ENCODE data around the gene CACNG6.

CACNG6 gene

GRCh38 chr19:53999694-54000093 is 8.3 kb downstream of the CACNG6 start:
- WGBS (ENCODE audit: insufficient coverage): 98% methylated on average over 5 of the region's 5 CpGs
- H3K27ac ChIP-seq (ENCODE audit: insufficient read depth in 1 of 2, low read depth in 1 of 2, low read length in 2 of 2, poor library complexity in 1 of 2, severe bottlenecking in 2 of 2): no peak overlapping the region
- H3K4me3 ChIP-seq (ENCODE audit: control insufficient read depth in 1 of 7, extremely low read depth in 1 of 7, insufficient read depth in 4 of 7, low read depth in 2 of 7, low read length in 6 of 7): no peak overlapping the region
- H3K27me3 ChIP-seq (replicated peaks in 2 of 5; ENCODE audit: control insufficient read depth in 4 of 5, insufficient read depth in 5 of 5, low read length in 4 of 5): peaks cover 2 to 41% (median 16%) of the 10 kb centered on the region in 5 experiments
- ChIA-PET POLR2A (no interaction called here), CTCF (no interaction called here)
- no peak for DNase-seq
- H3K4me1 ChIP-seq (ENCODE audit: control extremely low read depth in 1 of 4, control insufficient read depth in 4 of 4, insufficient read depth in 4 of 4, low read length in 3 of 4): no peaks in the 10 kb centered on the region
- H3K9me3 ChIP-seq (ENCODE audit: control extremely low read depth in 1 of 5, control insufficient read depth in 4 of 5, insufficient read depth in 2 of 5, low read depth in 1 of 5, low read length in 4 of 5): no peaks in the 10 kb centered on the region
- H3K36me3 ChIP-seq (ENCODE audit: control insufficient read depth in 4 of 4, insufficient read depth in 4 of 4, low read length in 3 of 4): no peaks in the 10 kb centered on the region

- ChIA-PET CTCF (interaction anchor here (1.2 kb wide), 1 partner anchor 22 kb away, joined by 3 read pairs; no protein-coding TSS in a partner anchor), POLR2A (no interaction called here)
- no peak overlapping the region for H3K27ac ChIP-seq (ENCODE audit: insufficient read depth in 1 of 2, low read depth in 1 of 2, low read length in 2 of 2, poor library complexity in 1 of 2, severe bottlenecking in 2 of 2)
- WGBS (ENCODE audit: insufficient coverage): no CpG with 5 or more reads among the region's 2 CpGs
- no peak for DNase-seq
- H3K9me3 ChIP-seq (ENCODE audit: control extremely low read depth in 1 of 5, control insufficient read depth in 4 of 5, insufficient read depth in 2 of 5, low read depth in 1 of 5, low read length in 4 of 5): no peaks in the 10 kb centered on the region
- no peaks in the 10 kb centered on the region for H3K36me3 ChIP-seq (ENCODE audit: control insufficient read depth in 4 of 4, insufficient read depth in 4 of 4, low read length in 3 of 4)
- H3K27me3 ChIP-seq (replicated peaks in 2 of 5; ENCODE audit: control insufficient read depth in 4 of 5, insufficient read depth in 5 of 5, low read length in 4 of 5): peaks cover 2 to 33% (median 13%) of the 10 kb centered on the region in 5 experiments
- no peaks in the 10 kb centered on the region for H3K4me1 ChIP-seq (ENCODE audit: control extremely low read depth in 1 of 4, control insufficient read depth in 4 of 4, insufficient read depth in 4 of 4, low read length in 3 of 4)
- no peak overlapping the region for H3K4me3 ChIP-seq (ENCODE audit: control insufficient read depth in 1 of 7, extremely low read depth in 1 of 7, insufficient read depth in 4 of 7, low read depth in 2 of 7, low read length in 6 of 7)
Observed at GRCh38 chr19:54001496-54001895, 10.1 kb downstream of the CACNG6 start.

GRCh38 chr19:54002495-54003315 is 11.3 kb downstream of the CACNG6 start:
- CTCF ChIA-PET: interaction anchor here (1.2 kb wide), 1 partner anchor 20 kb away, joined by 3 read pairs; no protein-coding TSS in a partner anchor
- H3K27me3 ChIP-seq (replicated peaks in 2 of 5; ENCODE audit: control insufficient read depth in 4 of 5, insufficient read depth in 5 of 5, low read length in 4 of 5): peaks cover 2 to 28% (median 11%) of the 10 kb centered on the region in 5 experiments
- DNase-seq: no peak
- no peak overlapping the region for H3K4me3 ChIP-seq (ENCODE audit: control insufficient read depth in 1 of 7, extremely low read depth in 1 of 7, insufficient read depth in 4 of 7, low read depth in 2 of 7, low read length in 6 of 7)
- no peaks in the 10 kb centered on the region for H3K9me3 ChIP-seq (ENCODE audit: control extremely low read depth in 1 of 5, control insufficient read depth in 4 of 5, insufficient read depth in 2 of 5, low read depth in 1 of 5, low read length in 4 of 5)
- 97% methylated on average over 4 of the region's 10 CpGs for WGBS (ENCODE audit: insufficient coverage)
- H3K27ac ChIP-seq (ENCODE audit: insufficient read depth in 1 of 2, low read depth in 1 of 2, low read length in 2 of 2, poor library complexity in 1 of 2, severe bottlenecking in 2 of 2): no peak overlapping the region
- POLR2A ChIA-PET: interaction anchor here (0.5 kb wide), 1 partner anchor 294 kb away, joined by 3 read pairs; no protein-coding TSS in a partner anchor
- no peaks in the 10 kb centered on the region for H3K4me1 ChIP-seq (ENCODE audit: control extremely low read depth in 1 of 4, control insufficient read depth in 4 of 4, insufficient read depth in 4 of 4, low read length in 3 of 4)
- no peaks in the 10 kb centered on the region for H3K36me3 ChIP-seq (ENCODE audit: control insufficient read depth in 4 of 4, insufficient read depth in 4 of 4, low read length in 3 of 4)

DNA sequence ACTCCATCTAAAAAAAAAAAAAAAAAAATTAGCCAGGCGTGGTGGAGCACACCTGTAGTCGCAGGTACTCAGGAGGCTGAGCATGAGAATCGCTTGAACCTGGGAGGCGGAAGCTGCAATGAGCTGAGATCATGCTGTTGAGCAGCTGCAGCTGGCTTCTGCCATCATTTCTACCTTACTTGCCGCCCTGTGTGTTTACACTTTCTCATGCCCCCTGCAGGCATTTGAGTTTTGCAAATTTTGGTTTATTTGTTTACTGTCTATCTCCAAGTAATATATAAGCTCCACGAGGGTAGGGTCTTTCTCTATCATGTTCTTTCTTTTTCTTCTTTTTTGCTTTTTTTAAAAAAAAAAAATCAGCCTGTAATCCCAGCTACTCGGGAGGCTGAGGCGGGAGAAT is 18.0 kb downstream of the CACNG6 start:
- Histone ChIP-seq H3K4me1 (ENCODE audit: control extremely low read depth in 1 of 4, control insufficient read depth in 4 of 4, insufficient read depth in 4 of 4, low read length in 3 of 4) (no peaks in the 10 kb centered on the region), H3K27ac (ENCODE audit: insufficient read depth in 1 of 2, low read depth in 1 of 2, low read length in 2 of 2, poor library complexity in 1 of 2, severe bottlenecking in 2 of 2) (no peak overlapping the region), H3K36me3 (ENCODE audit: control insufficient read depth in 4 of 4, insufficient read depth in 4 of 4, low read length in 3 of 4) (no peaks in the 10 kb centered on the region), H3K4me3 (ENCODE audit: control insufficient read depth in 1 of 7, extremely low read depth in 1 of 7, insufficient read depth in 4 of 7, low read depth in 2 of 7, low read length in 6 of 7) (no peak overlapping the region), H3K9me3 (ENCODE audit: control extremely low read depth in 1 of 5, control insufficient read depth in 4 of 5, insufficient read depth in 2 of 5, low read depth in 1 of 5, low read length in 4 of 5) (no peaks in the 10 kb centered on the region), H3K27me3 (replicated peaks in 2 of 5; ENCODE audit: control insufficient read depth in 4 of 5, insufficient read depth in 5 of 5, low read length in 4 of 5) (peaks cover 0 to 37% (median 4%) of the 10 kb centered on the region in 5 experiments)
- no peak for DNase-seq
- ChIA-PET CTCF (interaction anchor here (0.8 to 1.1 kb wide), 2 partner anchors 13 to 71 kb away, joined by 3 to 4 read pairs; no protein-coding TSS in a partner anchor), POLR2A (no interaction called here)
- WGBS (ENCODE audit: insufficient coverage): 97% methylated on average over 5 of the region's 8 CpGs

GRCh38 chr19:54010474-54010873 is 19.0 kb downstream of the CACNG6 start:
- ChIA-PET POLR2A (no interaction called here), CTCF (no interaction called here)
- Histone ChIP-seq H3K36me3 (ENCODE audit: control insufficient read depth in 4 of 4, insufficient read depth in 4 of 4, low read length in 3 of 4) (no peaks in the 10 kb centered on the region), H3K27me3 (replicated peaks in 2 of 5; ENCODE audit: control insufficient read depth in 4 of 5, insufficient read depth in 5 of 5, low read length in 4 of 5) (peaks cover 0 to 43% (median 4%) of the 10 kb centered on the region in 5 experiments), H3K4me1 (ENCODE audit: control extremely low read depth in 1 of 4, control insufficient read depth in 4 of 4, insufficient read depth in 4 of 4, low read length in 3 of 4) (no peaks in the 10 kb centered on the region), H3K9me3 (ENCODE audit: control extremely low read depth in 1 of 5, control insufficient read depth in 4 of 5, insufficient read depth in 2 of 5, low read depth in 1 of 5, low read length in 4 of 5) (no peaks in the 10 kb centered on the region), H3K4me3 (ENCODE audit: control insufficient read depth in 1 of 7, extremely low read depth in 1 of 7, insufficient read depth in 4 of 7, low read depth in 2 of 7, low read length in 6 of 7) (no peak overlapping the region), H3K27ac (ENCODE audit: insufficient read depth in 1 of 2, low read depth in 1 of 2, low read length in 2 of 2, poor library complexity in 1 of 2, severe bottlenecking in 2 of 2) (no peak overlapping the region)
- WGBS (ENCODE audit: insufficient coverage): 90% methylated on average over 3 of the region's 6 CpGs
- no peak for DNase-seq

DNA sequence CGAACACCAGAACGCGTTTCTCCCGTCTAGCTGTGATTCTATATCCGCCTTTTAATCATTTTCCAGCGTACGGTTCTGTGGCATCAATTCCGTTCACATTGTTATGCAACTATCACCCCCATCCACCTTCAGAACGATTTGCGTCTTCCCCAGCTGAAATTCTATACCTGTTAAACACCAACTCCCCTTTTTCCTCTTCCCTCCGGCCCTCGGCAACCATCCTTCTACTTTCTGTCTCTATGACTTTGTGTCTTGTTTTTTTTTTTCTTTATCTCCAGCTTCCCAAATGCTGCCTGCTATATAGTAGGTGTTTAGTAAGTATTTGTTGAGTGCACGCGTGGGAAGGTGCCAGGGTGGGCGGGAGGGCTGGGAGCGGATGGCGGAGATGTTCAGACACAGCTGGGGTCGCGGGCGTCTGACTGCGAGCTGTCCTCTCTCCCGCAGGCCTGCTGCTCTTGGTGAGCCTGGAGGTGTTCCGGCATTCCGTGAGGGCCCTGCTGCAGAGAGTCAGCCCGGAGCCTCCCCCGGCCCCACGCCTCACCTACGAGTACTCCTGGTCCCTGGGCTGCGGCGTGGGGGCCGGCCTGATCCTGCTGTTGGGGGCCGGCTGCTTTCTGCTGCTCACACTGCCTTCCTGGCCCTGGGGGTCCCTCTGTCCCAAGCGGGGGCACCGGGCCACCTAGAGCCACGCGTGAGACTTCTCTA is 20.2 kb downstream of the CACNG6 start:
- H3K4me3 ChIP-seq (ENCODE audit: control insufficient read depth in 1 of 7, extremely low read depth in 1 of 7, insufficient read depth in 4 of 7, low read depth in 2 of 7, low read length in 6 of 7): no peak overlapping the region
- DNase-seq: no peak
- 59% methylated on average over 26 of the region's 36 CpGs for WGBS (ENCODE audit: insufficient coverage)
- CTCF ChIA-PET: interaction anchor here (0.8 to 1.0 kb wide), 2 partner anchors 19 to 207 kb away, joined by 3 to 4 read pairs; no protein-coding TSS in a partner anchor
- H3K27me3 ChIP-seq (replicated peaks in 2 of 5; ENCODE audit: control insufficient read depth in 4 of 5, insufficient read depth in 5 of 5, low read length in 4 of 5): peaks cover 0 to 45% (median 4%) of the 10 kb centered on the region in 5 experiments
- H3K27ac ChIP-seq (ENCODE audit: insufficient read depth in 1 of 2, low read depth in 1 of 2, low read length in 2 of 2, poor library complexity in 1 of 2, severe bottlenecking in 2 of 2): no peak overlapping the region
- no peaks in the 10 kb centered on the region for H3K4me1 ChIP-seq (ENCODE audit: control extremely low read depth in 1 of 4, control insufficient read depth in 4 of 4, insufficient read depth in 4 of 4, low read length in 3 of 4)
- no peaks in the 10 kb centered on the region for H3K36me3 ChIP-seq (ENCODE audit: control insufficient read depth in 4 of 4, insufficient read depth in 4 of 4, low read length in 3 of 4)
- POLR2A ChIA-PET: interaction anchor here (0.6 kb wide), 1 partner anchor 173 kb away, joined by 3 read pairs; no protein-coding TSS in a partner anchor
- H3K9me3 ChIP-seq (ENCODE audit: control extremely low read depth in 1 of 5, control insufficient read depth in 4 of 5, insufficient read depth in 2 of 5, low read depth in 1 of 5, low read length in 4 of 5): no peaks in the 10 kb centered on the region

DNA sequence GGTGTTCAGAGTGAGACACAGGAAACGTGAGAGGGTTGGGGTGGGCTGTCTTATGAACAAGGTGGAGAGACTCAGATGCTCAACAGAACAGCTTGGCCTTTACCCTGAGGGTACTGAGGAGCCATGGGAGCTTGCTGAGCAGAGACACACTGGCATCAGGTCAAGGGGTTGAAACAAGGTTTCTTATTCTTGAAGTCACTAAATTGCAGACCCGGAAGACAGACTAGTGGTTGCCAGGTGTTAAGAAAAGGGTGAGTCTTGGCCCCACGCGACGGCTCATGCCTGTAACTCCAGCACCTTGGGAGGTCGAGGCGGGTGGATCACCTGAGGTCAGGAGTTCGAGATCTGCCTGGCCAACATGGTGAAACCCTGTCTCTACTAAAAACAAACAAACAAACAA is 22.4 kb downstream of the CACNG6 start:
- Histone ChIP-seq H3K27ac (ENCODE audit: insufficient read depth in 1 of 2, low read depth in 1 of 2, low read length in 2 of 2, poor library complexity in 1 of 2, severe bottlenecking in 2 of 2) (no peak overlapping the region), H3K9me3 (ENCODE audit: control extremely low read depth in 1 of 5, control insufficient read depth in 4 of 5, insufficient read depth in 2 of 5, low read depth in 1 of 5, low read length in 4 of 5) (no peaks in the 10 kb centered on the region), H3K27me3 (replicated peaks in 2 of 5; ENCODE audit: control insufficient read depth in 4 of 5, insufficient read depth in 5 of 5, low read length in 4 of 5) (peaks cover 0 to 37% (median 2%) of the 10 kb centered on the region in 5 experiments), H3K36me3 (ENCODE audit: control insufficient read depth in 4 of 4, insufficient read depth in 4 of 4, low read length in 3 of 4) (no peaks in the 10 kb centered on the region), H3K4me3 (ENCODE audit: control insufficient read depth in 1 of 7, extremely low read depth in 1 of 7, insufficient read depth in 4 of 7, low read depth in 2 of 7, low read length in 6 of 7) (no peak overlapping the region), H3K4me1 (ENCODE audit: control extremely low read depth in 1 of 4, control insufficient read depth in 4 of 4, insufficient read depth in 4 of 4, low read length in 3 of 4) (peaks cover 0 to 2% (median under 1%) of the 10 kb centered on the region in 4 experiments)
- DNase-seq: no peak
- 85% methylated on average over 2 of the region's 8 CpGs for WGBS (ENCODE audit: insufficient coverage)
- ChIA-PET POLR2A (no interaction called here), CTCF (interaction anchor here (1.3 kb wide), 1 partner anchor 9 kb away, joined by 3 read pairs; no protein-coding TSS in a partner anchor)

All from common myeloid progenitor, CD34-positive (primary cell).